Right cardiac atrium (tissue), 5 donors: ENCODE data around the gene TAF11L2. TPM values are rescaled to one million over a fixed set of nuclear protein-coding genes. Genes with fewer than 3 reads are reported as not detected.
"Not testable (repeated sequence)": the region's sequence is repeated elsewhere in the genome, so short reads cannot be mapped to it uniquely, and the experiment has no call there.

Experiments
- ATAC-seq, 2 donors: fragments of 200-7000 bp; cut with Tn5 transposase; one replicate each; pipeline versions ENCODE4 v1.8.0 to v1.9.1; 2020; ENCODE audit warnings: moderate library complexity in 2 of 2, mild to moderate bottlenecking in 1 of 2
- DNase-seq, 3 donors: peaks; one replicate each; pipeline ENCODE4 v3.0.0-alpha.2; 2020
- H3K27ac ChIP-seq: one replicate; pipeline ENCODE4 v1.5.1; 2013; ENCODE audit warnings: mild to moderate bottlenecking, low read length, control low read depth, moderate library complexity
- H3K27me3 ChIP-seq: one replicate; pipeline ENCODE4 v1.6.1; 2013; ENCODE audit not compliant: control insufficient read depth, insufficient read depth
- H3K4me1 ChIP-seq: one replicate; pipeline ENCODE4 v1.6.1; 2013; ENCODE audit warnings: low read length; ENCODE audit not compliant: control insufficient read depth, insufficient read depth
- H3K4me3 ChIP-seq: one replicate; pipeline ENCODE4 v1.5.1; 2013; ENCODE audit warnings: low read length, control low read depth
- H3K9me3 ChIP-seq: one replicate; pipeline ENCODE4 v1.6.1; 2013; ENCODE audit warnings: low read length; ENCODE audit not compliant: control insufficient read depth
- WGBS: extraction: QIAGEN DNeasy Blood & Tissue Kit; methylation state at CpG from one replicate; pipeline ENCODE4 v1.1.7; 2013; 5-methylcytosine and 5-hydroxymethylcytosine counted together
- intact Hi-C, 4 donors: fragments of 100-400 bp; cut with DNase I; formaldehyde crosslinking; loops; one replicate each; pipeline versions ENCODE4 v1.11.0 to v1.14.0; 2022 to 2023
- polyA plus RNA-seq: library from polyadenylated mRNA; stranded (reverse); fragments of 200-250 nt; gene quantifications from one replicate; pipeline ENCODE4 v1.2.3, GENCODE V29; 2013
- total RNA-seq, 4 donors: library from RNA; stranded (reverse); fragmentation: NEBNext Ultra II Directional; extraction: Animal tissue kit (Norgen Biotek cat#: 25700); gene quantifications; one replicate each; pipeline ENCODE4 v1.2.1, GENCODE V29; 2021
- donor health status: healthy with polysubstance abuse.
- donor health status: DM: no; HTN: yes; CAD: no.
- donor health status: DM: no; HTN: no; CAD: no.
- donor health status: DM: no; HTN: yes; CAD: no; lungs with severe emphysema.
- donor health status: DM: yes; HTN: yes; CAD: no.

The TAF11L2 gene
- total and polyA plus RNA-seq, 5 donors, result not detected

DNA sequence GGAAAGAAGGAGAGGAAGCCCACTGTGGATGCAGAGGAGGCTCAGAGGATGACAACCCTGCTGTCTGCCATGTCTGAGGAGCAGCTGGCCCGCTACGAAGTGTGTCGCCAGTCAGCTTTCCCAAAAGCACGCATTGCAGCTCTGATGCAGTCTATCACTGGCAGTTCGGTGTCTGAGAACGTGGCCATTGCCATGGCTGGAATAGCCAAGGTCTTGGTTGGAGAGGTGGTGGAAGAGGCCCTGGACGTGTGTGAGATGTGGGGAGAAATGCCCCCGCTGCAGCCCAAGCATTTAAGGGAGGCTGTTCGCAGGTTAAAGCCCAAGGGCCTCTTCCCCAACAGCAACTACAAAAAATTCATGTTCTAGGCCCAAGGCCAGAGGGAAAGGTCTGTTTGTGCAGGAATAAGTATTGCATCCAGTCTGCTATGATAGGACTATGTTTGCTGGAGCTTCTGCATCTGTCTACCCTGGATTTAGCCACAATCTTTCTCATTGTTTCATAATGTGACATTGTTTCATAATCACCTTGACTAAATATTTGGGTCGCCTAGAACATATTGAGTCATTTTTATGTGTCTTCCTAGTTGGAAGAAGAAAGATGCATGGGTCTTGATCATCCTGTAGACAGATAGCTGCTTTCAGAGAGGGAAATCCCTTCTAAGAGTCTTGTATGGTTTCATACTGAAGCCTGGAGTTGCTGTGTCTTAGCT is 11.4 kb upstream of the TAF11L2 start:
- 82% methylated on average over 10 of the region's 10 CpGs for WGBS
- intact Hi-C loops, result not testable (repeated sequence)

GRCh38 chr5:17487174-17487512 is 10.9 kb upstream of the TAF11L2 start:
- no peak overlapping the region for H3K4me3 ChIP-seq
- no peak overlapping the region for H3K27ac ChIP-seq
- 91% methylated on average over 1 of the region's 1 CpG for WGBS
- H3K4me1 ChIP-seq, result no peaks in the 10 kb centered on the region
- intact Hi-C loops, result no loop called here
- no peaks in the 10 kb centered on the region for H3K9me3 ChIP-seq
- H3K27me3 ChIP-seq, result no peaks in the 10 kb centered on the region
- ATAC-seq (no peak), DNase-seq (no peak)

More for the DNA sequence above, 11.4 kb upstream of the TAF11L2 start:
- H3K9me3 ChIP-seq, H3K4me3 ChIP-seq, H3K27ac ChIP-seq, H3K4me1 ChIP-seq, H3K27me3 ChIP-seq, ATAC-seq, DNase-seq: not testable (repeated sequence)

DNA sequence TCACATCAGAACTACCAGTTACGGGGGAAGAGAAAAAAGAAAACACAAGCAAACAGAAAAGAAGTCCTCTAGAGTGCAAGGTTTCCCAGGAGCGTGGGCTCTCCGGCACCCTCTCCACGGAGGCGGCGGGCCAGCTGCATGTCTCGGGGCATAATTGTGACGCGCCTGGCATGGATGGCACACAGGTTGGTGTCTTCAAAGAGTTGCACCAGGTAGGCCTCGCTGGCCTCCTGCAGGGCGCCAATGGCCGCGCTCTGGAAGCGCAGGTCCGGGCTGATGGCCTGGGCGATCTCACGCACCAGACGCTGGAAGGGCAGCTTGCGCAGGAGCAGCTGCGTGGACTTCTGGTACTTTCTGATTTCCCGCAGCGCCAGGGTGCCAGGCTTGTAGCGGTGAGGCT is 6.8 kb upstream of the TAF11L2 start:
- H3K4me1 ChIP-seq, DNase-seq, H3K9me3 ChIP-seq, ATAC-seq, H3K27me3 ChIP-seq, H3K27ac ChIP-seq, intact Hi-C loops, H3K4me3 ChIP-seq: not testable (repeated sequence)
- WGBS, result 97% methylated on average over 23 of the region's 23 CpGs

DNA sequence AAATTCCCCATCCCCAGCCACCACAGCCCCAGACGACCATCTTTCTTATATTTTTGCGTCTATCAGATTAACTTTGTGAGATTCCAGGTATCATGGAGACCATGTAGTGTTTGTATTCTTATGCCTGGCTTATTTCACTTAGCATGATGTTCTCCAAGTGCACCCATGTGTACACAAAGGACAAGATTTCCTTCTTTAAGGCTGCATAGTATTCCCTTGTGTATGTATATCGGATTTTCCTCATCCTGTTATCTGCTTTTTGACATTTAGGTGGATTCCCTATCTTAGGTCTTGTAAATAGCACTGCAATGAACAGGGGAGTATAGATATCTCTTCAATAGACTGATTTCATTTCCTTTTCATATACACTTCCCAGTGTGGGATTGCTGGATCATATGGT is 5.3 kb upstream of the TAF11L2 start:
- ATAC-seq (no peak), DNase-seq (no peak)
- intact Hi-C loops, result no loop called here
- Histone ChIP-seq H3K4me3 (no peak overlapping the region), H3K27me3 (no peaks in the 10 kb centered on the region), H3K9me3 (peaks cover 2% of the 10 kb centered on the region), H3K27ac (no peak overlapping the region), H3K4me1 (no peaks in the 10 kb centered on the region)
- 85% methylated on average over 3 of the region's 3 CpGs for WGBS

- intact Hi-C loops, result no loop called here
- H3K4me3 ChIP-seq, result no peak overlapping the region
- H3K9me3 ChIP-seq, result peaks cover 4% of the 10 kb centered on the region
- no peaks in the 10 kb centered on the region for H3K4me1 ChIP-seq
- 50% methylated on average over 4 of the region's 4 CpGs for WGBS
- ATAC-seq (no peak), DNase-seq (no peak)
- no peak overlapping the region for H3K27ac ChIP-seq
- H3K27me3 ChIP-seq, result no peaks in the 10 kb centered on the region
Measured at GRCh38 chr5:17497446-17497845, 585 bp upstream of the TAF11L2 start.

GRCh38 chr5:17511775-17512325 is 13.8 kb downstream of the TAF11L2 start:
- H3K27ac ChIP-seq, result no peak overlapping the region
- H3K27me3 ChIP-seq, result no peaks in the 10 kb centered on the region
- no peaks in the 10 kb centered on the region for H3K9me3 ChIP-seq
- WGBS, result 93% methylated on average over 17 of the region's 17 CpGs
- intact Hi-C loops, result no loop called here
- H3K4me1 ChIP-seq, result no peaks in the 10 kb centered on the region
- DNase-seq (no peak), ATAC-seq (no peak)
- no peak overlapping the region for H3K4me3 ChIP-seq

DNA sequence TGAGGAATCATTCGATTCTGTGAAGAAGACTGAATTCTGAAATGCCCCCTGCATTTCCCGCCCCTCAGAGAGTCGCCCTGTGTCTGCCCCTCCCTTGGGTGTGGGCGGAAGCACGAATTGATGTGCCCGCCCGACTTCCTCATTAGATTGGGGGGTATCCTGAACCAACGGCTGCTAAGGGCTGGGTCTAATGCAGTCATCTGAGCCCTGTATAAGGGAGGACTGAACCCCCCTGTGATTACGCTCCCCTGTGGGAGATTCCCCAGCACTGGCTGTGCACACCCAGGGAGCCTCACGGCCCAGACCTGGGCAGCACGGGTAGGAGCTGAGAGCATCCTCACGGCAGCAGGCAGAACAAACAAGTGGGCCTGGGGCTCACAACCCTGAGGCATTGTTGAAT is 19.5 kb downstream of the TAF11L2 start:
- 74% methylated on average over 8 of the region's 12 CpGs for WGBS
- ATAC-seq, DNase-seq: not testable (repeated sequence)

GRCh38 chr5:17518067-17518466 is 20.0 kb downstream of the TAF11L2 start, which contains the start of gene TAF11L3:
Gene TAF11L3 (plus strand): TSS chr5:17518367.
- H3K27me3 ChIP-seq, DNase-seq, H3K4me3 ChIP-seq, H3K27ac ChIP-seq, intact Hi-C loops, H3K4me1 ChIP-seq, H3K9me3 ChIP-seq, ATAC-seq: not testable (repeated sequence)
- no CpG with 5 or more reads among the region's 15 CpGs for WGBS

More for the DNA sequence above, 19.5 kb downstream of the TAF11L2 start:
- H3K27me3 ChIP-seq, H3K9me3 ChIP-seq, H3K4me1 ChIP-seq, intact Hi-C loops, H3K27ac ChIP-seq, H3K4me3 ChIP-seq: not testable (repeated sequence)

- intact Hi-C loops, H3K27ac ChIP-seq, H3K4me3 ChIP-seq, ATAC-seq, H3K9me3 ChIP-seq, H3K4me1 ChIP-seq, H3K27me3 ChIP-seq: not testable (repeated sequence)
- DNase-seq, result peak in 1 of 3 donors; percentile 42
- WGBS, result 92% methylated on average over 8 of the region's 14 CpGs
Measured at GRCh38 chr5:17519508-17519907, 21.5 kb downstream of the TAF11L2 start.

DNA sequence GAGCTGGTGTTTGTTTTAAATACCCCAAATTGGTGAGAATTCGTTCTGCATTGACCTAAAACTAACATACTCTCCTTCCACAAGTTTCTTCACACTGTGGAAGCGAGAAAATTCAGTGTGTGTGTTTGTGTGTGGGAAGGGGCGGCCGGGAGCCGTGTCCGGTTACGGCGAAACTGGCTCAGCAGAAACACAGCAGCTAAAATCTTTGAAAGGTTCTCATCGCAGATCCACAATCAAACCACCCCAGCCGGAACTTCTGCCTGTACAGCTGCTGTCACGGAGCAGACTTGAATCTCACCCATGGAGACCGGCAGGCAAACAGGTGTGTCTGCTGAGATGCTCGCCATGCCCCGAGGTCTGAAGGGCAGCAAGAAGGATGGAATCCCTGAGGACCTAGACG is 23.5 kb downstream of the TAF11L2 start, which contains the start of gene TAF11L4:
TAF11L4 (plus strand) TSS at position 301 of the 400 bp plus-strand sequence.
- ATAC-seq, H3K4me3 ChIP-seq, H3K27ac ChIP-seq, DNase-seq, H3K4me1 ChIP-seq, H3K9me3 ChIP-seq, H3K27me3 ChIP-seq, intact Hi-C loops: not testable (repeated sequence)
- WGBS, result no CpG with 5 or more reads among the region's 15 CpGs

DNA sequence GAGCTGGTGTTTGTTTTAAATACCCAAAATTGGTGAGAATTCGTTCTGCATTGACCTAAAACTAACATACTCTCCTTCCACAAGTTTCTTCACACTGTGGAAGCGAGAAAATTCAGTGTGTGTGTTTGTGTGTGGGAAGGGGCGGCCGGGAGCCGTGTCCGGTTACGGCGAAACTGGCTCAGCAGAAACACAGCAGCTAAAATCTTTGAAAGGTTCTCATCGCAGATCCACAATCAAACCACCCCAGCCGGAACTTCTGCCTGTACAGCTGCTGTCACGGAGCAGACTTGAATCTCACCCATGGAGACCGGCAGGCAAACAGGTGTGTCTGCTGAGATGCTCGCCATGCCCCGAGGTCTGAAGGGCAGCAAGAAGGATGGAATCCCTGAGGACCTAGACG is 26.9 kb downstream of the TAF11L2 start, which contains the start of gene TAF11L5:
TAF11L5 (plus strand) TSS at position 301 of the 400 bp plus-strand sequence.
- H3K9me3 ChIP-seq, H3K27me3 ChIP-seq, ATAC-seq, H3K4me3 ChIP-seq, intact Hi-C loops, DNase-seq, H3K27ac ChIP-seq, H3K4me1 ChIP-seq: not testable (repeated sequence)
- WGBS, result no CpG with 5 or more reads among the region's 15 CpGs
